Measurements from ENCODE around the gene SPRED3.

The SPRED3 gene

DNA sequence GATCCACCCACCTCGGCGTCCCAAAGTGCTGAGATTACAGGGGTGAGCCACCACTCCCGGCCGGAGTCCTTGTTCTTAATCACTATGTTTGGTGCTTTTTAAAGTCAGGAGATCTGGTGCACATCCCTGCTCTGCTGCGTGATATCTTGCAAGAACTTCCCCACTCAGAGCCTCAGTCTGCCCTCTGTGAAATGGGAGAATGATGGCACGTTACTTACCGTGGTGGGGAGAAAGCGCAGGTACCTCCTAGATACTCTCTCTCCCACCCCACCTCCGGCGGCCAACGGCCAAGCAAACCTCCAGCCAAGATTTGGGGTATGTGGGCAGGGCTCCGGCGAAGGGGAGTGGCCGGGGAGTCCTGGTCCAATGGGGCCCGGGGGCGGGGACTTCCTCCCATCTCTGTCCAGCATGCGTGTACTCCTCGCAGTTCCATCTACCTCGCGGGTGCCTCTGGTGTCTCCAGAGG is 44.8 kb downstream of the SPRED3 start, which contains the start of gene RYR1:
TSS of gene RYR1 (plus strand) at position 424 of the 466 bp plus-strand sequence. CDS start 139 bp downstream, outside the sequence.
- H3K4me1 ChIP-seq (ENCODE audit: insufficient read depth, low read length, poor library complexity, severe bottlenecking), result peaks cover 5% of the 10 kb centered on the region
- H3K4me3 ChIP-seq (ENCODE audit: low read length, poor library complexity, severe bottlenecking), result no peak within 1 kb of the TSS
- no peaks in the 10 kb centered on the region for H3K9me3 ChIP-seq (ENCODE audit: insufficient read depth, low read depth, low read length)
- H3K79me2 ChIP-seq (ENCODE audit: insufficient read depth, low read length), result no peaks in the 10 kb centered on the region
- TF ChIP-seq EZH2phosphoT487 (IDR thresholded peaks at IDR 0.05; ENCODE audit: borderline replicate concordance), result no peak
- no peak for TF ChIP-seq CTCF (conservative IDR thresholded peaks at IDR 0.05; ENCODE audit: low read length)
- H3K4me2 ChIP-seq (ENCODE audit: low read depth, low read length, poor library complexity, severe bottlenecking), result no peak within 1 kb of the TSS
- H3K9me2 ChIP-seq (replicated peaks; ENCODE audit: low read depth, low read length), result no peaks in the 10 kb centered on the region
- no peak within 1 kb of the TSS for H3K9ac ChIP-seq (ENCODE audit: low read depth, low read length, poor library complexity, severe bottlenecking)
- H3K36me3 ChIP-seq (ENCODE audit: insufficient read depth, low read length), result no peaks in the 10 kb centered on the region
- H3K27me3 ChIP-seq (ENCODE audit: insufficient read depth, low read length, poor library complexity, severe bottlenecking), result no peaks in the 10 kb centered on the region
- no peaks in the 10 kb centered on the region for H3F3A ChIP-seq (ENCODE audit: low read depth)
- H4K20me1 ChIP-seq (ENCODE audit: insufficient read depth, low read length, poor library complexity, severe bottlenecking), result no peaks in the 10 kb centered on the region
- H2AFZ ChIP-seq (ENCODE audit: low read length), result no peak within 1 kb of the TSS

- Histone ChIP-seq H3K9me3 (ENCODE audit: insufficient read depth, low read depth, low read length) (no peaks in the 10 kb centered on the region), H4K20me1 (ENCODE audit: insufficient read depth, low read length, poor library complexity, severe bottlenecking) (no peaks in the 10 kb centered on the region), H2AFZ (ENCODE audit: low read length) (no peak overlapping the region), H3K4me2 (ENCODE audit: low read depth, low read length, poor library complexity, severe bottlenecking) (no peak overlapping the region), H3K27me3 (ENCODE audit: insufficient read depth, low read length, poor library complexity, severe bottlenecking) (no peaks in the 10 kb centered on the region), H3K9me2 (replicated peaks; ENCODE audit: low read depth, low read length) (no peaks in the 10 kb centered on the region), H3K79me2 (ENCODE audit: insufficient read depth, low read length) (no peaks in the 10 kb centered on the region), H3K9ac (ENCODE audit: low read depth, low read length, poor library complexity, severe bottlenecking) (no peak overlapping the region), H3K4me3 (ENCODE audit: low read length, poor library complexity, severe bottlenecking) (no peak overlapping the region), H3K36me3 (ENCODE audit: insufficient read depth, low read length) (no peaks in the 10 kb centered on the region), H3F3A (ENCODE audit: low read depth) (no peaks in the 10 kb centered on the region), H3K4me1 (ENCODE audit: insufficient read depth, low read length, poor library complexity, severe bottlenecking) (peaks cover under 1% of the 10 kb centered on the region)
- TF ChIP-seq EZH2phosphoT487 (IDR thresholded peaks at IDR 0.05; ENCODE audit: borderline replicate concordance) (no peak), CTCF (conservative IDR thresholded peaks at IDR 0.05; ENCODE audit: low read length) (no peak)
These were observed 46.1 kb downstream of the SPRED3 start for GRCh38 chr19:38434549-38435051.

- Histone ChIP-seq H3K4me2 (ENCODE audit: low read depth, low read length, poor library complexity, severe bottlenecking) (no peak overlapping the region), H3K9me3 (ENCODE audit: insufficient read depth, low read depth, low read length) (no peaks in the 10 kb centered on the region), H3K79me2 (ENCODE audit: insufficient read depth, low read length) (no peaks in the 10 kb centered on the region), H2AFZ (ENCODE audit: low read length) (no peak overlapping the region), H3K9me2 (replicated peaks; ENCODE audit: low read depth, low read length) (no peaks in the 10 kb centered on the region), H3K9ac (ENCODE audit: low read depth, low read length, poor library complexity, severe bottlenecking) (no peak overlapping the region), H3K27me3 (ENCODE audit: insufficient read depth, low read length, poor library complexity, severe bottlenecking) (no peaks in the 10 kb centered on the region), H3K4me1 (ENCODE audit: insufficient read depth, low read length, poor library complexity, severe bottlenecking) (no peaks in the 10 kb centered on the region), H3K36me3 (ENCODE audit: insufficient read depth, low read length) (no peaks in the 10 kb centered on the region), H3F3A (ENCODE audit: low read depth) (no peaks in the 10 kb centered on the region), H3K4me3 (ENCODE audit: low read length, poor library complexity, severe bottlenecking) (no peak overlapping the region), H4K20me1 (ENCODE audit: insufficient read depth, low read length, poor library complexity, severe bottlenecking) (no peaks in the 10 kb centered on the region)
- no peak for TF ChIP-seq CTCF (conservative IDR thresholded peaks at IDR 0.05; ENCODE audit: low read length)
- no peak for TF ChIP-seq EZH2phosphoT487 (IDR thresholded peaks at IDR 0.05; ENCODE audit: borderline replicate concordance)
These were observed 48.8 kb downstream of the SPRED3 start for GRCh38 chr19:38437295-38437694.
